ENCODE data around the gene LMBR1.
A peak's percentile ranks its signal among the peaks of the same experiment; 100 is the strongest.

Gene LMBR1

DNA sequence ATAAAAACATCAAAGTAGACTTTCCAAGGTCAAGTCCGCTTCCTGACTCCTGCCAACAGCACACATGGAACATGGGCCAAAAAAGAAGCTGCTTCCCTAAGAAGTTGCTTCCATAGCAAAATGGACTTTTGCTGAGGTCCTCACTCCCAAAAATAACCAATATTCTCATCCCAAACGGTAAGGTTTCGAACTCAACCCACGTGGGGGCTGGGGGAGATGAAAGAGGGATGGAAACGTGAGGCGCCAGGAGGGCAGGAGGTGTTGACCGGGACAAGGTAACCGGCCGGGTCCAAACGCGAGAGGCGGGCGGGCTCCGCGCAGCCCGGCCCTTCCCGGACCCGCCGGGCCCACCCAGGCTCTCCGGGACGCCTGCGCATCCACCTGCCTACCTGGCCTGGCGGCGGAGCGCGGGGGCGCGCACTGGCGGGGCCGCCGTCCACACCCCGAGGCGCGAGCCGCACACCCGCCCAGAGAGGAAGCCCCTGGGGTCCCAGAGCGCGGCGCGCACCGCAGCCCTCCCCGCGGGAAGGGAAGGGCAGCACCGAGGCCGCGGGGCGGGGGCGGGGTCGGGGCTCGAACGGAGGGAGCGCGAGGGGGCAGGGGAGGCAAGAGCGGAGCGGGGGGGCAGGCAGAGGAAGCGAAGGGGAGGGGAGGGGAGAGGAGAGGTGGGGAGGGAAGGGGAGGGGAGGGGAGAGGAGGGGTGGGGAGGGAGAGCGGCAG is 742 bp downstream of the LMBR1 start:
- DNase-seq = peak; percentile 77
- TF ChIP-seq, protein P1, sequence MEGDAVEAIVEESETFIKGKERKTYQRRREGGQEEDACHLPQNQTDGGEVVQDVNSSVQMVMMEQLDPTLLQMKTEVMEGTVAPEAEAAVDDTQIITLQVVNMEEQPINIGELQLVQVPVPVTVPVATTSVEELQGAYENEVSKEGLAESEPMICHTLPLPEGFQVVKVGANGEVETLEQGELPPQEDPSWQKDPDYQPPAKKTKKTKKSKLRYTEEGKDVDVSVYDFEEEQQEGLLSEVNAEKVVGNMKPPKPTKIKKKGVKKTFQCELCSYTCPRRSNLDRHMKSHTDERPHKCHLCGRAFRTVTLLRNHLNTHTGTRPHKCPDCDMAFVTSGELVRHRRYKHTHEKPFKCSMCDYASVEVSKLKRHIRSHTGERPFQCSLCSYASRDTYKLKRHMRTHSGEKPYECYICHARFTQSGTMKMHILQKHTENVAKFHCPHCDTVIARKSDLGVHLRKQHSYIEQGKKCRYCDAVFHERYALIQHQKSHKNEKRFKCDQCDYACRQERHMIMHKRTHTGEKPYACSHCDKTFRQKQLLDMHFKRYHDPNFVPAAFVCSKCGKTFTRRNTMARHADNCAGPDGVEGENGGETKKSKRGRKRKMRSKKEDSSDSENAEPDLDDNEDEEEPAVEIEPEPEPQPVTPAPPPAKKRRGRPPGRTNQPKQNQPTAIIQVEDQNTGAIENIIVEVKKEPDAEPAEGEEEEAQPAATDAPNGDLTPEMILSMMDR (IDR thresholded peaks at IDR 0.05; ENCODE audit: low read depth, low read length) = no peak
- Histone ChIP-seq H3K4me3 (ENCODE audit: low read depth, low read length) (peak overlapping the region; percentile 73), H3K36me3 (no peaks in the 10 kb centered on the region), H3K27me3 (ENCODE audit: insufficient read depth, low read depth, severe bottlenecking) (no peaks in the 10 kb centered on the region), H3K9me3 (ENCODE audit: severe bottlenecking) (no peaks in the 10 kb centered on the region), H3K27ac (peak overlapping the region; percentile 79)

DNA sequence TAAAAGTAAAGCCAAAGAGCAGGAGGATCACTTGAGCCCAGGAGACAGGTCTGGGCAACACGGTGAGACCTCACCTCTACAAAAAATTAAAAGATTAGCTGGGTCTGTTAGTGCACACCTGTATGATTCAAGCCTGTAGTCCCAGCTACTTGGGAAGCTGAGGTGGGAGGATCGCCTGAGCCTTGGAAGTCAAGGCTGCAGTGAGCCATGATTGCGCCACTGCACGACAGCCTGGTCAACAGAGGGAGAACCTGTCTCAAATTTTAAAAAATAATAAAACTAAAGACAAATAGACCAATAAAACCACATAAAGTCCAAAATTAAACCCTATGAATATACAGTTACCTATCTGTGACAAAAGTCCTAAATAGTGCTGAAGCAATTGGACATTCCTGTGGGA is 3.2 kb downstream of the LMBR1 start:
- Histone ChIP-seq H3K36me3 (no peaks in the 10 kb centered on the region), H3K4me3 (ENCODE audit: low read depth, low read length) (no peak overlapping the region), H3K27me3 (ENCODE audit: insufficient read depth, low read depth, severe bottlenecking) (no peaks in the 10 kb centered on the region), H3K27ac (no peak overlapping the region), H3K9me3 (ENCODE audit: severe bottlenecking) (no peaks in the 10 kb centered on the region)
- TF ChIP-seq, protein P1 (IDR thresholded peaks at IDR 0.05; ENCODE audit: low read depth, low read length) = no peak
- DNase-seq = no peak

DNA sequence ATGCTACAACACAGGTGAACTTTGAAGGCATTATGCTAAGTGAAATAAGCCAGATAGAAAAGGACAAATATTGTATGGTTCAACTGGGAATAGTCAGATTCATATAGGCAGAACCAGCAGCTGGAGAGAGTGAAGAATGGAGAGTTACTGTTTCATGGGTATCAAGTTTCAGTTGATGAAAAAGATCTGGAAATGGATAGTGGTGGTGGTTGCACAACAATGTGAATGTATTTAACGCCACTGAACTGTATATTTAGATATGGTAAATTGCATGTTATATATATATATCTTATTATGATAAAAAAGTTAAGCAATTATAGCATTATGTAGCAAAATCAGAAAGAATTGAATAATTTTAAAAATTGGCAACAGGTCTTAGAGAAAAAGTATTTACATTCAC is 3.9 kb downstream of the LMBR1 start:
- H3K36me3 ChIP-seq = no peaks in the 10 kb centered on the region
- no peaks in the 10 kb centered on the region for H3K9me3 ChIP-seq (ENCODE audit: severe bottlenecking)
- no peak overlapping the region for H3K27ac ChIP-seq
- H3K27me3 ChIP-seq (ENCODE audit: insufficient read depth, low read depth, severe bottlenecking) = no peaks in the 10 kb centered on the region
- DNase-seq = no peak
- H3K4me3 ChIP-seq (ENCODE audit: low read depth, low read length) = no peak overlapping the region
- TF ChIP-seq, protein P1 (IDR thresholded peaks at IDR 0.05; ENCODE audit: low read depth, low read length) = no peak

DNA sequence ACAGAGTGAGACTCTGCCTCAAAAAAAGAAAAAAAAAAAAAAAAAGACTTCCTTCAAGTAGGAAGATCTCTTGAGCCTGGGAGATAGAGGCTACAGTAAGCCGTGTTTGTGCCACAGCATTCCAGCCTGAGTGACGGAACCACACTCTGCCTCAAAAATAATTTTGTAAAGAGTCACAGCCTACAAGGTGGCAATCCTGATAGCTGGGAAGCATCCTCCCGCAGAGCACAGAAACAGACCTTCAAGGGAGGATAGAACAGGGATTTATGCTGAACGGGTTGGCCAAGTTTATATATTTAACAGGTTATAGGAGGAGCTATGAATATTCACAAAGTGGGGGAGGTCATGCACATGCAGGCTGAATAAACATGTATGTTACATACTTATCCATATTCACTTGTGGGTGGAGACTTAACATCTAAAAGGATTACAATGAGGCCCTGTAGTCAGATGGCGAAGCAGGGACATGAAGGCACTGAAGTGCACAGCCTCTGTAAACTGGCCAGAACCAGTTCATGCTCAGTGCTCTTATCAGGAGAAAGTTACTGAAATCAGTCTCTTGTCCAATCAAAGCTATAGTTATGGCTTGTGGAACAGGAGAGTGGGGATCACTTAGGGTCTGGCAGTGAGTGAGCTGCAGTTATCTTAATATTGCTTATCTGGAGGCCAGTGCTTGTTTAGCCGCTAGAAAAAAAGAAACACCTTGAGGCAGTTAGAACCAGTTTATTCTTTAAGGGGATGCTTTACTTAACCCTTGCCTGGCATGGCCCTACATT is 6.8 kb downstream of the LMBR1 start:
- Histone ChIP-seq H3K27ac (no peak overlapping the region), H3K9me3 (ENCODE audit: severe bottlenecking) (no peaks in the 10 kb centered on the region), H3K36me3 (peaks cover 5% of the 10 kb centered on the region; the same call in 1 of the 2 replicates), H3K4me3 (ENCODE audit: low read depth, low read length) (no peak overlapping the region), H3K27me3 (ENCODE audit: insufficient read depth, low read depth, severe bottlenecking) (no peaks in the 10 kb centered on the region)
- DNase-seq = no peak
- TF ChIP-seq, protein P1 (IDR thresholded peaks at IDR 0.05; ENCODE audit: low read depth, low read length) = no peak

DNA sequence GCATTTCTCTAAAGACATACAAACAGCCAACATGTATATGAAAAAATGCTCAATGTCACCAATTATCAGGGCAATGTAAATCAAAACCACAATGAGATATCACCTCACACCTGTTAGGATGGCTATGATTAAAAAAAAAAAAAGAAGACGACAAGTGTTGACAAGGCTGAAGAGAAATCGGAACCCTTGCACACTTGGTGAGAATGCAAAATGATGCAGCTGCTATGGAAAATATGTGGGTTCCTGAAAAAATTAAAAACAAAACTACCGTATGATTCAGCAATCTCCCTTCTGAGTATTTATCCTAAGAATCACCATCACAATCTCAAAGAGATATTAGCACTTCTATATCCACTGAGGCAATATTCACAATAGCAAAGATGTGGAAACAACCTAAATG is 11.3 kb downstream of the LMBR1 start:
- DNase-seq = no peak
- Histone ChIP-seq H3K27ac (no peak overlapping the region), H3K36me3 (peaks cover 5% of the 10 kb centered on the region; the same call in 1 of the 2 replicates), H3K27me3 (ENCODE audit: insufficient read depth, low read depth, severe bottlenecking) (no peaks in the 10 kb centered on the region), H3K9me3 (ENCODE audit: severe bottlenecking) (peaks cover 6% of the 10 kb centered on the region), H3K4me3 (ENCODE audit: low read depth, low read length) (no peak overlapping the region)
- TF ChIP-seq, protein P1 (IDR thresholded peaks at IDR 0.05; ENCODE audit: low read depth, low read length) = no peak

Data from WERI-Rb-1 (cell line).